HG03469 (cell line): ENCODE data around the gene GRK1.
"Not testable (repeated sequence)": the region's sequence is repeated elsewhere in the genome, so short reads cannot be mapped to it uniquely, and the experiment has no call there.

ENCODE experiments used
- ATAC-seq: cut with Tn5 transposase; IDR thresholded peaks from one replicate; pipeline ENCODE4 v1.9.1; 2021; ENCODE audit warnings: mild to moderate bottlenecking, moderate library complexity, moderate number of reproducible peaks; ENCODE audit not compliant: unreplicated experiment

Gene GRK1

DNA sequence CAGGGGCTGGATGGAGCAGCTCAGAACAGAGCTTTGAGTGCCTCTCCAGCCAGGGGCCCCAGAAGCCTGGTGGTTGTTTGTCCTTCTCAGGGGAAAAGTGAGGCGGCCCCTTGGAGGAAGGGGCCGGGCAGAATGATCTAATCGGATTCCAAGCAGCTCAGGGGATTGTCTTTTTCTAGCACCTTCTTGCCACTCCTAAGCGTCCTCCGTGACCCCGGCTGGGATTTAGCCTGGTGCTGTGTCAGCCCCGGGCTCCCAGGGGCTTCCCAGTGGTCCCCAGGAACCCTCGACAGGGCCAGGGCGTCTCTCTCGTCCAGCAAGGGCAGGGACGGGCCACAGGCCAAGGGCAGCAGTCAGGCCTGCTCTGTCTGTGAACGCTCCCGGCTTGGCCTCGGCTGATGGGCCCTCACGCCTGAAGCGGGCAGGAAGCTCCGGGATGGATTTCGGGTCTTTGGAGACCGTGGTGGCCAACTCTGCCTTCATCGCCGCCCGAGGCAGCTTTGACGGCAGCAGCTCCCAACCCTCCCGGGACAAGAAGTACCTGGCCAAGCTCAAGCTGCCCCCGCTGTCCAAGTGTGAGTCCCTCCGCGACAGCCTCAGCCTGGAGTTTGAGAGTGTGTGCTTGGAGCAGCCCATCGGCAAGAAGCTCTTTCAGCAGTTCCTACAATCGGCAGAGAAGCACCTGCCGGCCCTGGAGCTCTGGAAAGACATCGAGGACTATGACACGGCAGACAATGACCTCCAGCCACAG, at the start of gene GRK1:
GRK1 (plus strand) TSS at position 269 of the 751 bp plus-strand sequence; CDS start at position 437, 168 bp downstream.
- ATAC-seq: no peak

GRCh38 chr13:113617961-113618360, 49.1 kb upstream of the GRK1 start:
- ATAC-seq: no peak

DNA sequence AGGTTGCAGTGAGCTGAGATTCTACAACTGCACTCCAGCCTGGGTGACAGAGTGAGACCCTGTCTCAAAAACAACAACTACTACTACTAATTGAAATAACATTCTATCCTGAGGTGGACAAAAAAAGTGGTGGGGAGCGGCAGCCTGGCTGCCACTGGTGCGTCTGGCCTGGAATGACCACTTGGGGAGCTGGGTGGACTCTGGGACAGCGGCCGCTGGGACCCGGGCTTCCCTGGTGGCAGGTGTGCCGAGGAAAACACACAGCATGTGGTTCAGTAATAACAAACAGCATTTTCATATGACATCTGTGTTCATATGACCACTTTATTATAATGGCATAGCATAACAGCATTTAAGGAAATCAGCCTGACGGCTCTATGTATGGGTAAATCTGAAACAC, 48.6 kb upstream of the GRK1 start:
- no peak for ATAC-seq

DNA sequence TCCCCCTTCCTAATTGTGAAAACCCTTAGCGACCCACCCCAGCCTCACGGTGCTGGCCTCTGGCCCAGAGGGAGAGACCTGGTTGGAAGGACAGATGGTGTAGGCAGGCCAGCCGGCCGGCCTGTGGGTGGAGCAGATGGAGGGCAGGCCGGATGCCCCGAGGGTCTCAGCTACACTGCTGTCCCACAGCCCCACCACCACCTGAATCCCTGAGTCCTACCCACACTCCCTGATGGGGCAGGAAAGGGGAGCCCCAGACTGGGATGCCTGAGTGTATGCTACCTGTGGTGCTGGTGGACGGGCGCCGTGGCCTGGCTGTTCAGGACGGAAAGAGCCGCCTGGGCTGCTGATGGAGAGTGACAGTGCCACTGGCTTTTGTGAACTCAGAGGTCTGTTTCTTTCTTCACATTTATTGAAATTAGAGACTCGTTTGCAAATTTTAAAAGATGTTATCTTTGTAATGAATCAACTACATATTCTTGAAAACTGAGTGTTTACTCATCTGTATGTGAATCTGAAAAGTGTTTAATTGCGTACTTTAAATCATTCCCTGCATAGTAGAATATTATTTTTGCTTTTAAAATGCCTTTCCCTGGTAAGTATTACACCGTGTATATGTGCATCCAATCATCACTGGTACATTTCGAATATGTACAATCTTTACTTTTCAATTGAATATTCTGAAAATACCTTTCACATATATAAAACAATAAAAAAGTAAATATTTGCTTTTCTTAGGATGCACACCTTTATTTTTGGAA, 46.8 kb upstream of the GRK1 start:
- ATAC-seq: no peak

GRCh38 chr13:113621046-113621445, 46.0 kb upstream of the GRK1 start:
- no peak for ATAC-seq

DNA sequence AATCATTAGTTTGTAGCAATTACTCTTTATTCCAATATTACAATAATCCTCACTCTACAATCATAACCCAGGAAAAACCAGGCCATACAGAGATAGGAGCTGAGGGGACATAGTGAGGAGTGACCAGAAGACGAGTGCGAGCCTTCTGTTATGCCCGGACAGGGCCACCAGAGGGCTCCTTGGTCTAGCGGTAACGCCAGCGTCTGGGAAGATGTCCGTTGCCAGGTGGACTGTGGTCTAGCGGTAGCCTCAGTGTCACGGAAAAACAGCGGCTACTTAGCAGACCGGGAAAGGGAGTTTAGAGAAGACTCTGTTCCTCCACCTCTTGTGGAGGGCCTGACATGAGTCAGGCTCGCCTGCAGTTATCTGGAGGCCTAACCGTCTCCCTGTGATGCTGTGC, 45.5 kb upstream of the GRK1 start:
- not testable (repeated sequence) for ATAC-seq

- not testable (repeated sequence) for ATAC-seq
Measured at GRCh38 chr13:113621986-113622550, 45.0 kb upstream of the GRK1 start.

DNA sequence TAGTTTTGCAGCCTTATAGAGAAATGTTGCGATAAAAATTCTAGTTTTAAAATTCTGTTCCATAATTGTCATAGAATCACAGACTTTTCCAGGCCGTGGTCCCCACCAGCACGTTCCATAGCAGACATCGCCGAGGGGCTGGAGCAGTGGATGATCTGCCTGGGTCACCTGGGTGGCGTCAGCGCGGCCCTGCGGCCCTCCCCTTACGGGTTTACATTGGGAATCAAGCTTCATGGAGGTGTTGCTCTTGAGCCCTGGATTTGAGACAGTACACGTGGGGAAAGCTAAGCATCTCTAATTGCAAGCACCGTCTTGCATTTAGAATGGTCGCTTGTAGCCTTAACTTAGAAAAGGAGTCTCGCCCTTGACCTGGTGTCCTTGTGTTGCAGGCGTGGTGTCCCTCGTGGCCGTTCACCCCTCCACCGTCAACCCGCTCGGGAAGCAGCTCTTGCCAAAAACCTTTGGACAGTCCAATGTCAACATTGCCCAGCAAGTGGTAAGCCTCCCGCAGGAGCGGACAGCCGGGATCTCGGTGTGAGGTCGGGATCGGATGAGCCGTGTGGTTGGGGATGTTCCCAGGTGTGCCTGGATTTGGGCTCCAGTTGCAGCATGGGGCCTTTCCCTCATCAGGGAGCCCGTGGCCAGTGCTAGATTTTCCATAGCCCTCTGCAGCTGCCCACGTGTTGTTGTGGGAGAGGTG, 44.1 kb upstream of the GRK1 start:
- ATAC-seq: no peak

DNA sequence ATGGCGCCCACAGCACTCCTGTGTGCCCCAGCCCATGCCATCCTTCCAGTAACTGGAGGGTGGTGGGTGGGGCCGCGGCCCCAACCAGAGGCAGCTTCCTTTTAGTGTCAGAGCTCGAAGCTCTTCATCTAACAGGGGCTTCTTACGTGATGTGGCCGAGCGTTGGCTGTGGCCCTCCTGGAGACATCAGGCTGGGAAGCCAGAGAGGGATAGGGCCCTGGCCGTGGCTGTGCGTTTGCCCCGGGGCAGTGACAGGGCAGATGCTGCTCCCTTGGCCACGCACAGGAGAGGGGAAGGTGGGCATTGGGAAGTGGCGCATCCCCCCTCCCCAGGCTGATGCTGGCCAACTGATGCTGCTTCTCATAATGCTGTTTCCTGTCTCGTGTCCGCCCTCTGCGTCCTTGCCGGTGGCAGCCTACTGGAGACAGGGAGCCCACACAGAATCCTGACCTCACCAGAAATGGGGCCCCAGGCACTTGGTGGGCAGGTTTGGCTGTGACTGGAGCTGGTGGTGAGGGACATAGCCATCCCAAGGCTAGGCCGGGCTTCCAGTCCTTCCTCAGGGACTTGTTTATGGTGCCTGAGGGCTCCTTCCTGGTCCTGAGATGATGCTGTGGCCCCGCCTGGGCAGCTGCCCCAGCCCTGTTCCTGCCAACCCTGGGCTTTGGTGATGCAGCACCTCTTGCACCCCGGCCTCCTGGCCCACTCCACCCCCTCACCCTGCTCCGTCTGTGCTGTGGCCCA, 43.4 kb upstream of the GRK1 start:
- ATAC-seq: no peak

DNA sequence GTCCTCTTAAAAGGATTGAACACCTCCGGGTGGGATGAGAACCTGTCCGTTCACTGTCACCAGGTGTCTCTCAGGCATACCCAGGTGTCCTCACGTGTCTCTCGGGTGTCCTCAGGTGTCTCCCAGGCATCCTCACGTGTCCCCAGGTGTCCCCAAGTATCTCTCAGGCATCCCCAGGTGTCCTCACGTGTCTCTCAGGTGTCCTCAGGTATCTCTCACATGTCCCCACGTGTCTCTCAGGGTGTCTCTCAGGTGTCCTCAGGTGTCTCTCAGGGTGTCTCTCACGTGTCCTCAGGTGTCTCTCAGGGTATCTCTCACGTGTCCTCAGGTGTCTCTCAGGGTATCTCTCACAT, 42.8 kb upstream of the GRK1 start:
- no peak for ATAC-seq

GRCh38 chr13:113624640-113625304, 42.2 kb upstream of the GRK1 start:
- ATAC-seq: not testable (repeated sequence)

DNA sequence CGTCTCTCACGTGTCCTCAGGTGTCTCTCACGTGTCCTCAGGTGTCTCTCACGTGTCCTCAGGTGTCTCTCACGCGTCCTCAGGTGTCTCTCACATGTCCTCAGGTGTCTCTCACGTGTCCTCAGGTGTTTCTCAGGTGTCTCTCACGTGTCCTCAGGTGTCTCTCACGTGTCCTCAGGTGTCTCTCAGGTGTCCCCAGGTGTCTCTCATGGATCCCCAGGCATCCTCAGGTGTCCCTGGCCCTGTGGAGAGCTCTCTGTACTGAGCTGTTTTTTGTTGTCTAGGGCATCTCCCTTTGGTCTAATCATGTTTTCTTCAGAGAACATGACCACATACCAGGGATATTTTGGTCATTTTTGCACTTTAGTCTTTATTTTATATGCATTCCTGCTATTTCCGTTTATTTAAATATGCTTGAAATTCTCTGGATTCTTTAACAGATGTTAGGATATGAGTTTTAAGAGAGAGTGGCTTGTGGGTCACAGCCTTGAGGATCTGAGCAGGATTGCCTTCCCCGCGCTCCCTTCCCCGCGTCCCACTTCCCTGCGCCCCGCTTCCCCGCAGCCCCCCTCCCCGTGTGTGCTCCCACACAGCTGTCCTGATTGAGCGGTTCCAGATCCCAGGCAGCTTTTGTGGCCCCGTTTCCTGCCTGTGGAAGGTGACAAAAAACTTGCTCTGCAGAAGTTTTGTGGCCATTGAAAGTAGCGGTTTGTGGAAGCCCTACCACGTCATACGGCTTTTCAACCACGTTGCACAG, 40.9 kb upstream of the GRK1 start:
- ATAC-seq: no peak

DNA sequence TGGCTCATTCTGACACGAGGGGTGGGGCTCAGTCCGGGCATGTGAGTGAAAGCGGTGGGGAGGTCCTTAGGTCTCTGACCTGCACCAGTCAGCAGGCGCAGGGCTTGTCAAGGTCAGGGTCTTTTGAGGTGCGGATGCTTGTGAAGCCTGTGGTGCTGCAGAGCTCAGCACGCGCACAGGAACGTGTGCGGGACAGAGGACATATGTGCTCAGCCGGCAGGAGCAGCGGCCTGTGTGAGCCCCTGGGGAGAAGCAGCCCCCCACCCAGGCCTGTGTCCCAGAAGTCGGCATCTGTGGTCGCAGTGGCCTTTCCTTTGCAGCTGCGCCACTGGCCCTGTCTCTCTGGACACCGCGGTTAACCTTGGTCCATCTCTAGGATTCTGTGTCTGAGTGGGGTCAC, 39.9 kb upstream of the GRK1 start:
- ATAC-seq: no peak

- no peak for ATAC-seq
Measured at GRCh38 chr13:113628291-113629270, 38.4 kb upstream of the GRK1 start.

- ATAC-seq: no peak
Measured at GRCh38 chr13:113629866-113630265, 37.2 kb upstream of the GRK1 start.

- no peak for ATAC-seq
Measured at GRCh38 chr13:113630296-113630695, 36.7 kb upstream of the GRK1 start.

DNA sequence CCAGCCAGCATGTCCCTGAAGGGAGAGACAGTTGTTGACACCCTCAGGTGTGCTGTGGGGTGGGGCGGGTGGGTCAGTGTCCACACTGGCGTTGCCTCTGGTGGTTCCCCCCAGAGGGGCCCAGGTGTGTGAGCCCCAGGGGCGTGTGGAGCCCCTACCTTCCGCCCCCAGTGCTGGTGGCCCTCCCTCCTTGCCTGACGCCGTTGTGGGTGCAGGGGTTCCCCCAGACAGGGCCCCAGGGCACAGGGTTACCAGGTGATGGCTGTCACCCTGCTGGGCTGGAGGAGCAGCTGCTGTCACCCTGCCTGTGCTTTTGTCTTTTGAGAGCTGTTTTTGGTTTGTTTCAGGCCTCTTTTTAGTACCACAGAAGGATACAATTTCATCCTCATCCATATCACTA, 36.2 kb upstream of the GRK1 start:
- ATAC-seq: no peak

- no peak for ATAC-seq
Measured at GRCh38 chr13:113631341-113632095, 35.5 kb upstream of the GRK1 start.
